Spinal cord (tissue), 10 donors: ENCODE measurements around the gene CEP164. TPM values are rescaled to one million over a fixed set of nuclear protein-coding genes. Genes with fewer than 3 reads are reported as not detected.

Experiments used
- DNase-seq, 6 donors: peaks; one replicate each; pipeline versions ENCODE4 v3.0.0 to v3.0.0-alpha.2; 2013 to 2015; ENCODE audit warnings: low spot score in 6 of 6, low read depth in 4 of 6
- H3K27ac ChIP-seq: one replicate; pipeline ENCODE4 v1.5.1; 2013; ENCODE audit warnings: low read depth, low read length, control low read depth
- H3K27me3 ChIP-seq: one replicate; pipeline ENCODE4 v1.6.1; 2013; ENCODE audit warnings: low read length; ENCODE audit not compliant: control insufficient read depth, insufficient read depth
- H3K36me3 ChIP-seq: one replicate; pipeline ENCODE4 v1.6.1; 2013; ENCODE audit warnings: low read length; ENCODE audit not compliant: control insufficient read depth, insufficient read depth
- H3K4me1 ChIP-seq: one replicate; pipeline ENCODE4 v1.6.1; 2013; ENCODE audit warnings: low read length; ENCODE audit not compliant: control insufficient read depth, insufficient read depth
- H3K4me3 ChIP-seq: one replicate; pipeline ENCODE4 v1.5.1; 2013; ENCODE audit warnings: low read depth, low read length, control low read depth
- H3K9me3 ChIP-seq: one replicate; pipeline ENCODE4 v1.6.1; 2013; ENCODE audit warnings: low read length; ENCODE audit not compliant: control insufficient read depth, insufficient read depth
- WGBS: methylation state at CpG from one replicate; pipeline ENCODE4 v1.1.5; 2013; ENCODE audit warnings: missing lambda C conversion rate; ENCODE audit not compliant: insufficient coverage; 5-methylcytosine and 5-hydroxymethylcytosine counted together
- polyA plus RNA-seq, 2 donors: library from polyadenylated mRNA; unstranded; fragments of 120-200 nt; gene quantifications; one replicate each; pipeline ENCODE4 v1.2.1, GENCODE V29; 2013; ENCODE audit not compliant: insufficient read length in 2 of 2
- total RNA-seq, 2 donors: library from RNA; depleted of rRNA in 1 of 2; stranded (reverse); fragments of 120-200 nt in 1 of 2; fragments of >200 nt in 1 of 2; gene quantifications; one replicate each; pipeline versions ENCODE4 v1.2.3 to v1.2.4, GENCODE V29; 2013 to 2014
- donor health status: healthy.

CEP164 gene
- total and polyA plus RNA-seq, 4 donors, result 15.3 to 41.3 (median 29.7) TPM

- WGBS, result 93% methylated on average over 10 of the region's 32 CpGs
These were observed 100.7 kb downstream of the CEP164 start for GRCh38 chr11:117428186-117428855.

DNA sequence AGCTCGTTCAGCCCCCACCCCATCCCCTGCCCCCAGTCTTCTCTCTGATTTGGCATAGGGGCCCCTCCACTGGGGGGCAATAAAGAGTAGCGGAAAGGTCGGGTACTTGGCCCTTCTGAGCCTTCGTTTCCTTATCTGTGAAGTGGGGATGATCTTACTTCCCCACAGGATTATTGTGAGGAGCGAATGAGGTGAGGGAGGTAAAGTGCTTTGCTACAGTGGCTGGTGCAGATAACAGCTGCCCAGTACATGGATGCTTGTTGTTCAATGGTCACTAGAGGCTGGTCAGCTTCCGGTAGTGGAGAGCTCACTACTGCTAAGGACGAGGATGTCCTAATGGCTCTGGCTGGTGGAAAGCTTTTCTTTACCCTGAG, 101.2 kb downstream of the CEP164 start:
- Histone ChIP-seq H3K36me3 (peaks cover 40% of the 10 kb centered on the region), H3K27ac (no peak overlapping the region), H3K27me3 (no peaks in the 10 kb centered on the region), H3K4me3 (no peak overlapping the region), H3K9me3 (no peaks in the 10 kb centered on the region), H3K4me1 (peaks cover 32% of the 10 kb centered on the region)
- DNase-seq, result no peak
- 100% methylated on average over 2 of the region's 7 CpGs for WGBS

More at GRCh38 chr11:117428186-117428855, 100.7 kb downstream of the CEP164 start:
- no peak overlapping the region for H3K27ac ChIP-seq
- H3K4me3 ChIP-seq, result no peak overlapping the region
- no peaks in the 10 kb centered on the region for H3K9me3 ChIP-seq
- H3K27me3 ChIP-seq, result no peaks in the 10 kb centered on the region
- peaks cover 40% of the 10 kb centered on the region for H3K36me3 ChIP-seq
- no peak for DNase-seq
- peaks cover 32% of the 10 kb centered on the region for H3K4me1 ChIP-seq

DNA sequence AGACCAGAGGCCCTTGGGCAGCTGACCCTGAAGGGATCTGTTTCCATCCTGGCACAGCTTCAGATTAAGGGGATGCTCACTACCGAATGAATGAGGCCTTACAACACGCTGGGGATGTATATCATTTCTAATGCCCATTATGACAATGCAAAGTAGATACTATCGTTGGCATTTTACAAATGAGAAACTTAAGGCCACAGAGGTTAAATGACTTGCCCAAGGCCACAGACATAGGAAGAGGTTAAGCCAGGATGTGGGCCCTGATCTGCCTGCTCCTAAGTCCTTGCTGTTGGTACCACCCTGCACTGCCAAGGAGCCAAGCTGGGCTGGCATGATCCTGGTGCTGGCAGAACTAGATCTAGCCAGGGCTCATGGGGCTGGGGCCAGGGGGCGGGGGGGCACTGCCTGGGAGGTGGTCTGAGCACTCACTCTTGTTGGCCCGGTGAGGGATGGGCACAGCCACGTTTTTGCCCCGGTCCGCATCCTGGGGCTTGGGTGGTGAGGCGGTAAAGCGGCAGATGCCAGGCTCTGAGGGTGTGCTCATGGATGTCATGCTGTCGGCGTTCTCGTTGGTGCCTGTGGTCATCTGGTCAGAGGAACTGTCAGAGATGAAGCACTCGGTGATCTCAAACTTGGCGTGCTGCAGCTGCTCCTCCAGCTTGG, 102.8 kb downstream of the CEP164 start:
- peaks cover 44% of the 10 kb centered on the region for H3K36me3 ChIP-seq

GRCh38 chr11:117431436-117431835, 103.8 kb downstream of the CEP164 start:
- Histone ChIP-seq H3K27me3 (no peaks in the 10 kb centered on the region), H3K4me1 (peaks cover 26% of the 10 kb centered on the region), H3K36me3 (peaks cover 51% of the 10 kb centered on the region), H3K4me3 (no peak overlapping the region), H3K27ac (no peak overlapping the region), H3K9me3 (no peaks in the 10 kb centered on the region)
- 100% methylated on average over 5 of the region's 7 CpGs for WGBS
- DNase-seq, result no peak

More for the DNA sequence above, 102.8 kb downstream of the CEP164 start:
- DNase-seq, result no peak
- no peak overlapping the region for H3K27ac ChIP-seq
- no peak overlapping the region for H3K4me3 ChIP-seq
- WGBS, result 81% methylated on average over 15 of the region's 15 CpGs
- no peaks in the 10 kb centered on the region for H3K27me3 ChIP-seq
- no peaks in the 10 kb centered on the region for H3K9me3 ChIP-seq
- H3K4me1 ChIP-seq, result peaks cover 32% of the 10 kb centered on the region

DNA sequence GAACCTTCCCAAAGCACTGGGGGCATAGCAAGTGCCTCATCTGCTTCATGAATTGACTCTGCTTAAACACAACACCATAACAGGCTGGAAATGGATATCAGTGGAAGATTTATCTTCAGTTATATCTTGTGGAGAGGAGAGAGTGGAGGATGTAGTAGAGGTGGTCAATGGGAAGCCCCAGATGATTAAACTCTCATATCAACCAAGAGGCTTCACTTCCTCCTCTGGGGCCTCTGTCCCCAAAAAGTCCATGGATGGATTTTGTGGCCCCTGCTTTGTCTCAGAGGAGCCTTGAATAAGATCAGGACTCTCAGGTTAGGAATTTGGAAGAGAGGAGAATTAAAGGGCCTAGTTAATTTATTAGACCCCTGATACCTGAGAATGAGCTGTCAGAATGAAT, 106.1 kb downstream of the CEP164 start:
- H3K36me3 ChIP-seq, result peaks cover 65% of the 10 kb centered on the region
- peaks cover 10% of the 10 kb centered on the region for H3K4me1 ChIP-seq
- DNase-seq, result no peak

DNA sequence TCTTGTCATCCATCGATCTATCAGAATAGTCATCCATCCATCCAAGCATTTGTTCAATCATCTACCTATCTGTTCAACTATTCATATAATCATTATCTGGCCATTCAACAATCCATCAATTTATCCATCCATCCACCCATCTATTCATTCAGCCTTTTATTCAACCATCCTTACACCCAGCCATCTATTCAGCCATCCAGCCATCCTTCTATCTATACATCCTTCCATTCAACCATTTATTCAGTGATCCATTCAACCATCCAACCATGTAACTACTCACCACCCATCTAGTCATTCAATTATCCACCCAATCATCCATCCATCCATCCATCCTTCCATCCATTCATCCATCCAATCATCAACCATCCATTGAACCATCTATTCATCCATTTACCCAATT, 106.8 kb downstream of the CEP164 start:
- WGBS, result 94% methylated on average over 1 of the region's 1 CpG
- no peaks in the 10 kb centered on the region for H3K9me3 ChIP-seq
- H3K4me3 ChIP-seq, result no peak overlapping the region
- peaks cover 72% of the 10 kb centered on the region for H3K36me3 ChIP-seq
- peaks cover 10% of the 10 kb centered on the region for H3K4me1 ChIP-seq
- DNase-seq, result no peak
- no peaks in the 10 kb centered on the region for H3K27me3 ChIP-seq
- H3K27ac ChIP-seq, result no peak overlapping the region

More for the DNA sequence above, 106.1 kb downstream of the CEP164 start:
- no peak overlapping the region for H3K4me3 ChIP-seq
- no peaks in the 10 kb centered on the region for H3K27me3 ChIP-seq
- H3K9me3 ChIP-seq, result no peaks in the 10 kb centered on the region
- no peak overlapping the region for H3K27ac ChIP-seq

- H3K27ac ChIP-seq, result no peak overlapping the region
- H3K9me3 ChIP-seq, result no peaks in the 10 kb centered on the region
- no peak overlapping the region for H3K4me3 ChIP-seq
- no peak for DNase-seq
- H3K36me3 ChIP-seq, result peaks cover 71% of the 10 kb centered on the region
- no peaks in the 10 kb centered on the region for H3K27me3 ChIP-seq
- 67% methylated on average over 3 of the region's 6 CpGs for WGBS
- H3K4me1 ChIP-seq, result peaks cover 5% of the 10 kb centered on the region
These were observed 107.7 kb downstream of the CEP164 start for GRCh38 chr11:117435326-117435725.

DNA sequence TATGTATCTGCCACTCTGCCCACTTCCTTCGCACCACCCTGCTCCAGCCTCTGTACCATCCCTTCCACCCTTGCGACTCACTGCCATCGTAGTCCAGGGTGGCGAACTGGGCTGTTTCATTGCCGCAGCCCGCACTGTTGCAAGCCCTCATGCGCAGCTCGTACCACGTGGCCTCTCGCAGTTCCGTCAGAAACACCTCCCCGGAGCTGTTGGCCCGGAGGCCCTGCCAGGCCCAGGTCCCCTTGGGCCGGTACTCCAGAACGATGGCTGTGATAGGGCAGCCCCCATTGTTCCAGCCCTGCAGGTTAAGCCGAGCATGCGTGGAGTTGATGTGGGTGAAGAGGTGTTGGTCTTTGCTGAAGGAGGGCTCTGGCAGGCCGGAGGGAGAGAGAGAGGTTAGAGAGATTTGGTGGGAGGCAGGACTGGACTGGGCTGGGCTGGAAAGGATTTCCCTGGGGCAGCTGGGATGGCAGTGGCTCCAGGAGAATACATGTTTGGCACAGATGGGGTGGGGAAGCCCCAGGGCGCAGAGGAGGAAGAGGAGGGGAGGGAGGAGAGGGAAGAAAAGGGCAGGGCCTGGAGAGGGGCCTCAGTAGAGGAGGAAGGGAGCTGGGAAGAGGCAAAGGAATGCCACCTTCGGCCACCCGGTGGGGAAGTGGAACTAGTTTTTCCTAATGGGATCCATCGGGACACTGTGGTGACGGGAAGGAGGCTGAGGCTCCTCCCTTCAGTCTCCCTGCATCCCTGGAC, 109.6 kb downstream of the CEP164 start:
- H3K4me1 ChIP-seq, result no peaks in the 10 kb centered on the region
- 87% methylated on average over 19 of the region's 23 CpGs for WGBS
- no peak for DNase-seq
- no peak overlapping the region for H3K4me3 ChIP-seq
- no peak overlapping the region for H3K27ac ChIP-seq
- no peaks in the 10 kb centered on the region for H3K27me3 ChIP-seq
- peaks cover 70% of the 10 kb centered on the region for H3K36me3 ChIP-seq
- no peaks in the 10 kb centered on the region for H3K9me3 ChIP-seq

DNA sequence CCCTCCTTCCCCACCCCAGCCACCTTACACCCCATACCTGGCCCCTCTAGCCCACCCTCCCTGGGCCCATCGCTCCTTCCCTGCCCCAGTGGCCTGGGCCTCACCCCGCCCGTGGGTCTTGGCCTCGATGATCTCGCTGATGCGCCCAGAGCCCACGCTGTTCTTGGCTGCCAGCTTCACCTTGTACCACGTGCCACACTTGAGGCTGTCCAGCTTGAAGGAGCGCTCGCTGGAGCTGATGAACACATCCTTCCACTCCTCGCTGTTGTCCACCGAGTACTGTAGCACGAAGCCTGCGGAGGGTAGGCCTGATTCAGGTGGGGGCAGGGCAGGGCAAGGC, 110.1 kb downstream of the CEP164 start:
- Histone ChIP-seq H3K9me3 (no peaks in the 10 kb centered on the region), H3K27me3 (no peaks in the 10 kb centered on the region), H3K36me3 (peaks cover 72% of the 10 kb centered on the region), H3K27ac (no peak overlapping the region), H3K4me3 (no peak overlapping the region), H3K4me1 (no peaks in the 10 kb centered on the region)
- no peak for DNase-seq
- 86% methylated on average over 12 of the region's 14 CpGs for WGBS
